ENCODE measurements around the gene WASHC4.
A peak's percentile ranks its signal among the peaks of the same experiment; 100 is the strongest.

Gene WASHC4

GRCh38 chr12:105107494-105108371 lies at the start of gene WASHC4:
Gene WASHC4 (plus strand): TSS chr12:105107731. CDS start chr12:105107801, 70 bp downstream.
- peak; percentile 91 for DNase-seq (ENCODE audit: low read depth)

GRCh38 chr12:105060715-105061378 lies 46.7 kb upstream of the WASHC4 start:
- no peak for DNase-seq (ENCODE audit: low read depth)

GRCh38 chr12:105064564-105065178 lies 42.9 kb upstream of the WASHC4 start:
- no peak for DNase-seq (ENCODE audit: low read depth)

GRCh38 chr12:105067511-105068031 lies 40.0 kb upstream of the WASHC4 start:
- no peak for DNase-seq (ENCODE audit: low read depth)

GRCh38 chr12:105069936-105070702 lies 37.4 kb upstream of the WASHC4 start:
- DNase-seq (ENCODE audit: low read depth): no peak

GRCh38 chr12:105071981-105072380 lies 35.5 kb upstream of the WASHC4 start:
- no peak for DNase-seq (ENCODE audit: low read depth)

GRCh38 chr12:105072888-105073488 lies 34.5 kb upstream of the WASHC4 start:
- no peak for DNase-seq (ENCODE audit: low read depth)

GRCh38 chr12:105076098-105076497 lies 31.4 kb upstream of the WASHC4 start:
- no peak for DNase-seq (ENCODE audit: low read depth)

GRCh38 chr12:105076913-105077312 lies 30.6 kb upstream of the WASHC4 start:
- no peak for DNase-seq (ENCODE audit: low read depth)

- no peak for DNase-seq (ENCODE audit: low read depth)
These were observed 30.1 kb upstream of the WASHC4 start for GRCh38 chr12:105077435-105077834.

GRCh38 chr12:105078712-105079570 lies 28.6 kb upstream of the WASHC4 start:
- no peak for DNase-seq (ENCODE audit: low read depth)

- no peak for DNase-seq (ENCODE audit: low read depth)
These were observed 24.5 kb upstream of the WASHC4 start for GRCh38 chr12:105083031-105083430.

GRCh38 chr12:105083551-105084105 lies 23.9 kb upstream of the WASHC4 start:
- DNase-seq (ENCODE audit: low read depth): no peak

GRCh38 chr12:105084251-105085250 lies 23.0 kb upstream of the WASHC4 start, which contains the start of gene ALDH1L2:
Gene ALDH1L2 (minus strand): TSS chr12:105084458. CDS start chr12:105084436, 22 bp downstream.
- DNase-seq (ENCODE audit: low read depth): peak; percentile 32

GRCh38 chr12:105085501-105085900 lies 22.0 kb upstream of the WASHC4 start:
- DNase-seq (ENCODE audit: low read depth): no peak

- no peak for DNase-seq (ENCODE audit: low read depth)
These were observed 17.7 kb upstream of the WASHC4 start for GRCh38 chr12:105089817-105090216.

- no peak for DNase-seq (ENCODE audit: low read depth)
These were observed 17.2 kb upstream of the WASHC4 start for GRCh38 chr12:105090361-105090760.

GRCh38 chr12:105091476-105092206 lies 15.9 kb upstream of the WASHC4 start:
- DNase-seq (ENCODE audit: low read depth): no peak

Data from activated T-cell treated with anti-CD3 and anti-CD28 coated beads for 24 hours (primary cell).